Skin of body (tissue), 2 donors: ENCODE measurements around the gene SNX33. TPM values are rescaled to one million over a fixed set of nuclear protein-coding genes. Genes with fewer than 3 reads are reported as not detected.
A peak's percentile ranks its signal among the peaks of the same experiment; 100 is the strongest.
"Not testable (repeated sequence)": the region's sequence is repeated elsewhere in the genome, so short reads cannot be mapped to it uniquely, and the experiment has no call there.

ENCODE experiments used
- DNase-seq: peaks from one replicate; lab custom pipeline; 2025; lab: John Stamatoyannopoulos, UW
- total RNA-seq: library from RNA; depleted of rRNA; stranded (reverse); fragments of >200 nt; gene quantifications from one replicate; pipeline ENCODE4 v1.2.3, GENCODE V29; 2014

Gene SNX33
- total RNA-seq, 1 donor from 2014 or later = 13.2 TPM

DNA sequence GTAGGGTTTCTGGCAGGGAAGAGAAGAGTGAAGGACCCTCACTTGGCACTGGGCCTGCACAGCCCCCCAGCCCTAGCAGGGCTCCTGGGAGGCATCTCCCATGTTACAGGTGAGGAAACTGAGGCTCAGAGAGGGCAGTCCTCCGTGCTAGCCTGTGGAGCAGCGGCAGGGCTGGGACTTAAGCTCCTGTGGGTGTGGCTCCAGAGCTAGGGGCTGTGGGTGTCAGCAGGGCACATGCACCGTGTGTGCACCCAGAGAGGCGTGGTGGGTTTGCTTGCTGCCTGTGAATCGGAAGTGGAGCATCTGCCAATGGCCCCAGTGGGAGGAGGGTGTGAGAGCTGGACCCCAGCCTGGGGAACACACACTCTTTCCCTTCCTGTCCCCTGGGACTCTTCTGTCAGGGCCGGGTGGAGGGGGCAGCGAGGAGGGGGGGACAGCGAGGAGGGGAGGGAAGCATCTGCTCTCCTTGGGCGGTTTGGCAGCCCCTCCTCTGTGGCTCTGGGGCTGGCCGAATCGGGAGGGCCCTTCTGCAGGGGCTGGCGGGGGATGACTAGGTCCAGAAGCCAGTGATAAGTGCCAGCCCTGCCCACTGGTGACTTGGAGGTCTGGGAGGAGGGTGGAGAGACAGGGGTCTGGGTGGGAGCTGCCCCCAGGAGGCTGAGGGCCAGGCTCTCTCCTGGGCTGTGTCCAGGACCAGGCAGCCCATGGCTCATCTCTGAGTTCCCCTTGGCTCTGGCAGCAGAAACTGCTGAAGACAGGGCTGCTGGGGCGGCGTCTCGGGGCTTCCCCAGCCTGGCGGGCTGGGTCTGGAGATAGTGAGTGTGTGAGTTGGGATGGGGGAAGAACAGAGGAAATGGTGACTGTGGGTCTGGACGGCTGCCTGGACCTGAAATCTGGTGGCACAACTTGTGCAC is 52.5 kb downstream of the SNX33 start:
- peak; percentile 59 for DNase-seq

DNA sequence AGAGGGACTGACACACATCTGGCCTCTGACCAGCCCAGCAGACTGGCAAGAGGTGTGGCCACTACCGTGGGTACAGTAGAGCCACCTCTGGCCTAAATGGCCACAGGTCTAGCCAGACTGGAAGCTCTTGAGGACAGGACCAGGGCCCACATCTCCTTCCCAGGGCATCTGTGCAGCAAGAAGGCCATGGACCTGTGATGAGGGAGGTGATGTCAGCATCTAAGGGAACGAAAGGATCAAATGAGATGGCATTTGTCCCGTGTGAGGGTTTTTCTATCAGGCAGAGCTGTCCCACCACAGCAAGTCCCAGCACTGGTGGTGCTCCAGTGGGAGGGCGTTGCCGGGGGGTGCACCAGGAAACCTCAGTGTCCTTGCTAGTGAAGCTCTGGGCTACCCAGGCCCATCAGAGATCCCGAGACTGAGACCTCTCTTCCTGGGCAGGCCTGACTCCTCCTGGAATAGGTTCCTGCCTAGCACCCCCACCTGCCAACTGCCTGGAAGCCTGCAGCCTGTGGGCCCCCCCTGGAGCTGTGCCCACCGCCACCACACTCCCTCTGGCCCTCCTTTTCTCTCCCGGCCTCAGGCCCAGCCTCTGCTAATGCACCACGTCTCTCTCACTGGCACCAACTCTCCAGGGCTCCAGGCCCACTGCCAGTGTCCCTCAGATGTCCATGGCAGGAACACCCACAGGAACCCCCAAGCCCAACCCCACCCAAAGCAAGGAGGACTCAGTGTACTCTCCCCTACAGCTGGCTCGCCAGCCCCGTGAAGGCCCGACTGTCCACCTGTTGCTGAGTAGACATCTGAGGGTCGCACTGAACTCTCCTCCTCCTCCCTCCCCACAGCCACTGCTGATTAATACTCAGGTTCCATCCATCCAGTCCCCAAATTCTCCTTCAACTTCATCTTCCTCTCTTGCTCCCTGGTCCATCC is 53.6 kb downstream of the SNX33 start:
- not testable (repeated sequence) for DNase-seq

DNA sequence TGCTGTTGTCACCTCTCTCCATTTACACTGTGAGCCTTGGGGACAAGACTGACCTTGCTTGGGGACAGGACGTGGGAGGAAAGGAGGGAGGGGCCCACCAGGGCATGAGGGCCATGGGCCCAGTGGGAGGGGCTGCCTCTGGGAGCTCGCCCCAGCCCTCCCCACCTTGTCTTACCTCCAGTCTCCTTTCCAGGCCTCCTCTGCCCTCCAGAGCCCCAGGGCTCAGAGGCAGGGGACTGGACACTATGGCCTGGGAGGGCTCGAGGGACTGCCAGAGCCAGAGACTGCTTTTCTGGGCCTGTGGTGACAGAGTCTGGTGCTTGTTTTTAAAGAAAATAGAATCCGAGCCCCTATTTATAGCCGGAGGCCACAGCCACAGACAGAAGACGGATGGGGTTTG is 54.7 kb downstream of the SNX33 start:
- no peak for DNase-seq

DNA sequence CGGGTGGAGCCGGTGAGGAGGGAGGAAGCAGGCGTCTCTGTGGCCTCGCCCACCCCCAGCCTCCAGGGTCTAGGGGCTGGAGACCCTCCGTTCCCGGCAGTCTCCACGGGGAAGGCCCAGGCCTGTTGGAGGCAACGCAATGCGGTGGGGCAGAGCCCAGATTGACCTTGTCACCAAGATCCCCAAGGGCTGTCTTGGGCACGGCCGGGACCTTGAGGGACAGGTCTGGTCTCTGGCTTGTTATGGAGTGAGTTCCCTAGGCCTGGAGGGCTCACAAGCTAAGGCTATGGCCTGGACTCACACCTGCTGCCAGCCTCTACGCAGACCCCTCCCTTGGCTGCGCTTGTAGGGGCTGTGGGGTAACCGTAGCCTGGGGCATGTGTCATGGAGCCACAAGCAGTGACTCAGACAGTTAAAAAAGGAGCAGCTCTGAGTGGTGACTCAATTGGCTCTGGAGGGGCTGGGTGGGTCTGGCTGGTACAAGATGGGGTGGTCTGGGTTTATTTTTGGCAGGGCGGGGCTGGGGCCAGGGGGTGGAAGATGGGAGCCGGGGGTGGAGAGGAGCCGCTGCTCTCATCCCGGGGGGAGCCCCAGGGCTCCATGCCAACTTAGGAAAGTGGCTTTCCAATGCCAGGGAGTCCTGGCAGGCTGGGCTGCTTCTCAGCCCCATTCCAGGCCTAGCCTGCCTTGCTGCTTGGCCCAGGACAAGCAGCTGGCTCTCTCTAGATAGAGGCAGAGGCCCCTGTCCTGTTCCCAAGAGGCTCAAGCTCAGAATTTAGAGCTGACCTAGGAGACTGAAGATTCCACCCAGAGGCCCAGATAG is 55.9 kb downstream of the SNX33 start:
- DNase-seq = not testable (repeated sequence)

DNA sequence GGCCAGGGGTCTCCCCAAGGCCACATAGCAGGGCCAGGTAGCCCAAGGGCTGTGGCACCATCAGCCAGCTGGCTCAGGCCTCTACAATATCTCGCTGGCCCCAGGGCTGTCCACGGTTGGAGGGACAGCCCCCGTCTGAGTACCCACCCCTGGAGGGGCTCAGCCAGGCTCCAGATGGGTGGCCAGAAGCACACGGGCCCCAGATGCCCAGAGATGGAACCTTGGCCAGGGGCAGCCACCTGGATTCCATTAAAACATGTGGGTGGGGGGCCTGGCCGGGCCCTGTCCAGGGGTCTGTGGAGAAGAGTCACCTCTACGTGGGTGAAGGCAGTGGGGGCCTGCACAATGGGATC is 56.5 kb downstream of the SNX33 start:
- no peak for DNase-seq

DNA sequence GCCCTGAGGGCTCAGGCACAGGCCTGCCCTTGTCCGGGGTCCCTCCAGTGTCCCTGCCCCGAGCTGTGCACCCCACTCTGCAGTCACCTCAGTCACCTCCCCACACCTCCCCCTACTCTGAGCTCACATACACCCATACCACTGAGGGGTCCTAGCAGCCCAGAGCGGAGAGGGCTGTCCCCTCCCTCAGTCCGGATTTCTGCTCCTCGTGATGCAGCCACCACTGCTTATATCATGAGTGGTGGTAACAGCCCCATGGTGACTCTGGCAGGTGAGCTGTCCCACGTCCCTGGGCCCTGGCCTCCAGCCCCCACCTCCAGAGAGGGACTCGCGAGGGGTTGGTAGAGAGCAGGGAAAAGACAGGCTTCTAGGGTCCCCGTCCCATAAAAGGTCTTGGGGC is 56.9 kb downstream of the SNX33 start:
- DNase-seq = no peak

DNA sequence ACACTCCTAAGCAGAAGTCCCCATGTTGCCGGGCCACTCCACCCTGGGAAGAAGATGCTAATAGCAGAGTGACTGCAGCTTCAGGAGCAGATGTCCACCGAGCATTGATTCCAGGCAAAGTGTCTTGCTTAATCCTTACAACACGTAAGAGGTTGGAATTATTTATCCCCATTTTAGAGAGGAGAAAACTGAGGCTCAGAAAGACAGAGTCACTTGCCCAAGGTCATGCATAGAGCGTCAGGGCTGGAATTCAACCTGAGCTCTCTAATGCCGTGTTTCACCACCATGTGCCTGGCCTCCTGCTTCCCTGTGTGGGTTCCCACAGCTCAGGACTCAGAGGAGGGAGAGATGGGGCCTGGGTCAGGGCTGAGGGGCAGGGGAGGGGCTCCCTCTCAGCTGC is 57.7 kb downstream of the SNX33 start:
- not testable (repeated sequence) for DNase-seq

DNA sequence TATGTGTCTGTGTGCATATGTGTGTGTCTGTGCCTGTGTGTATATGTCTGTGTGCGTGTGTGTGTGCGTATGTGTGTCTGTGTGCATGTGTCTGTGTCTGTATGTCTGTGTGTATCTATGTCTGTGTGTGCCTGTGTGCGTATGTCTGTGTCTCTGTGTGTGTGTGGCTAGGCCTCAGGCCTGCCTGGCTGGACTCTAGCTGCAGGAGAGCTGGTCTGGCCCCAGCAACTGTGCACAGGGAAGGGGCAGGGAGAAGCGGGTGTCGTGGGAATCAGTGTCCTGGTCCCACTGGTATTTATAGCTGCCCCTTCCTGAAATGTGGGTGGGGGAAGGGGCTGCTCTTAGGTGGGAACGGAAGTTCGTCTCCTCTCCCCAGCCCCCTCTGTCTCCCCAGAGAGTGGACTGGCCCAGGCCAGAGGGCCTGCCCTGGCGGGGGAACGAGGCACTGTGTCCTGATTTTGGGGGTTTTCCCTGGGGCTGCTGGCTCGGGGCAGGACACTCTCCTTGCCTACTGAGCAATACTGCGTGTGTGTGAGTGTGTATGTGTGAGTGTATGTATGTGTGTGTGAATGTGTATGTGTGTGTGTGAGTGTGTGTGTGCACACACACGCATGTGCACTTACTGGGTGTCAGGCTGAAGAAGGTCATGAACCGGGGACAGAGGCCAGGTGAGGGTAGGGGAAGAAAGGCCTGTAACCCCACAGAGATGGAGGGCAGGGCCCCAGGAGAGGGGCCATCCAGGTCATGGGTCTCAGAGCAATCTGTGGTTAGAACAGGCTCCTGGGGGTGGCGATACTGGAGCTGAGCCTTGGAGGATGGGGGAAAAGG is 58.4 kb downstream of the SNX33 start:
- no peak for DNase-seq

DNA sequence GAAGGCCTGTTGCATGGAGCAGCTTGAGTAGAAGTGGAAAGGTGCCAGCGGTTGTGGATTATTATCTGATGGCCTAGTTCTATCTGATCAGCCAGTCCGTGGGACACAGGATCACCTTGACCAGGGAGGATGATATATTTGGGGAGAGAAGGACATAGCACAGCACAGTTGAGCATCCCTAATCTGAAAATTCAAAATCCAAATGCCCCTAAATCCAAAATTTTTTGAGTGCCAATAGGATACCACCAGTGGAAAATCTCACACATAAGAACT is 58.9 kb downstream of the SNX33 start:
- no peak for DNase-seq

DNA sequence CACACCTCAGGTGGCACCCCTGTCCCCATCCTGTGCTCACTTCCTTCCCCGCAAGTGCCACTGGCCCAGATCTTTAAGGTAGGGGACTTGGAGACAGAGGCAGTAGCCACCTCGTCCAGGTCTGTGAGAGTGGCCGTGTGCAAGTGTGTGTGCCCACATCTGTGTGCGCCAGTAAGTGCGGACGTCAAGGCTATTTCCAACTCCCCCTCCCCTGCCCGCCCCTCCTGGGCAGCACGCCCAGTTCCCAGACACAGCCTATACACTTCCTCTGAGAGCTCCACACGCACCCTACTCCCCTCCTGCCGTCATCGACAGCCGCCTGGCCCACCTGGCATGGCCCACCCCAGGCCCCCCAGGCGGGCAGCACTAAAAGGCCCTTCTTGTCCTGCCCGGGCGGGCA is 61.7 kb downstream of the SNX33 start:
- peak; percentile 62 for DNase-seq

DNA sequence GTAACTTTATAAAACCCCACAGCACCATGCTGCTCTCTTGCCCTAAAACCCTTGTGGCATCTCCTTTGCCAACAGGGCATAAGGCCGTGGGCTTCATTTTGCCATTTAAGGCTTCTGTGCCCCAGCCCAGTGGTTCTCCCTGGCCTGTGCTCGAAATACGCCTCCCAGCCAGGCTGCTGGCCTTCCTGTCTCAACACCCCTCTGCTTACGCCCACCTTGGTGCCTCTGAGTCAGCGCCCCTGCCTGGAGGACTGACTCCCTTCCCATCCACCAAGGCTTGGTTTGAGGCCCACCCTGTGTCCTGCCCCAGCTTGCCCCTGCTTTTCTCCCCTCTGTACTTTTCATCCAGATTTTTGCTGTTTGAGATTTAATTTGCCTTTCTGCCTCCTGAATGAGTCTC is 63.2 kb downstream of the SNX33 start:
- DNase-seq = not testable (repeated sequence)

DNA sequence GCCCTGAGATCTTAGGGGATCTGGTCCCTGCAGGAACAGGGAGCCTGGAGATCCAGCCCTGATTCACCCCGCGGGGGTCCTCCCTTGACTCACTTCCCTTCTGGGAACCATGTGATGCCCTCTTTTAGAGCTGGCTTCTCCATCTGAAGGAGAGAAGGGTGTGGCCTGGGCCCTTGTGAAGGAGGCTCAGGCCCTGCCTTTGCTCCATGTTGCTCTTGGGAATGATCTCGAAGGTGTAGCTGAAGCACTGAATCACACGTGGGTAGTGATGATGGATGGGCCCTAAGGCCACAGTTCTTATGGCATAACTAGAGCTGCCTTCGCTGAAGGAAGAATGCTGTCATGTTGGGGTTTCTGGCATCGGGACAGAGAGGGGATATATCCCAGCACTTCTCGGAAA is 63.8 kb downstream of the SNX33 start:
- not testable (repeated sequence) for DNase-seq

Other genes with a start within 250 kb of the SNX33 start
- 44.5 TPM for gene SIN3A, start 196.2 kb upstream of the SNX33 start, total RNA-seq
- gene PTPN9, start 68.6 kb upstream of the SNX33 start, total RNA-seq = 19.8 TPM
- 18.9 TPM for gene SNUPN, start 22.2 kb upstream of the SNX33 start, total RNA-seq
- 31.4 TPM for gene IMP3, start 7.7 kb upstream of the SNX33 start, total RNA-seq
- gene CSPG4, start 64.9 kb downstream of the SNX33 start, total RNA-seq = 42.2 TPM
- gene UBE2Q2, start 195.5 kb downstream of the SNX33 start, total RNA-seq = 31.2 TPM